ENCODE results near the gene AP2A1. TPM values are rescaled to one million over a fixed set of nuclear protein-coding genes. Genes with fewer than 3 reads are reported as not detected.

The AP2A1 gene
- total RNA-seq, 1 donor from 2014 or later = 65.5 TPM

DNA sequence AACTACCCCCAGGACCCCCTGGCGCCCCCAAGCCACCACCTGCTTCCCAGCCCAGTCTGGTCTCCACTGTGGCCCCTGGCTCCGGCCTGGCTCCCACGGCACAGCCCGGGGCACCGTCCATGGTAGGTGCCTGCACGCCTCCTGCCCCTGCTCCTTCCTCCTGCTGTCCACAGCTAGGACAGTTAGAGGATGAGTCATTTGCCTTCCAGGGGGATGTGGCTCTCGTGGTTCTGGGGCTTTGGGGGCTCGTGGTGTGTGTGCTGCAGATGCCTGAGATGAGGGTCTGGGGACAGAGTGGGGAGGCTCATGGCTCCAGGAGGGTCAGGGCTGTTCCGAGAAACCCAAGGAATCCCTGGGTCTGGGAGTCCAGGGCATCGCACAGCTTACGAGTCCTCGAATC lies 64.0 kb downstream of the AP2A1 start:
- TF ChIP-seq, protein P1, sequence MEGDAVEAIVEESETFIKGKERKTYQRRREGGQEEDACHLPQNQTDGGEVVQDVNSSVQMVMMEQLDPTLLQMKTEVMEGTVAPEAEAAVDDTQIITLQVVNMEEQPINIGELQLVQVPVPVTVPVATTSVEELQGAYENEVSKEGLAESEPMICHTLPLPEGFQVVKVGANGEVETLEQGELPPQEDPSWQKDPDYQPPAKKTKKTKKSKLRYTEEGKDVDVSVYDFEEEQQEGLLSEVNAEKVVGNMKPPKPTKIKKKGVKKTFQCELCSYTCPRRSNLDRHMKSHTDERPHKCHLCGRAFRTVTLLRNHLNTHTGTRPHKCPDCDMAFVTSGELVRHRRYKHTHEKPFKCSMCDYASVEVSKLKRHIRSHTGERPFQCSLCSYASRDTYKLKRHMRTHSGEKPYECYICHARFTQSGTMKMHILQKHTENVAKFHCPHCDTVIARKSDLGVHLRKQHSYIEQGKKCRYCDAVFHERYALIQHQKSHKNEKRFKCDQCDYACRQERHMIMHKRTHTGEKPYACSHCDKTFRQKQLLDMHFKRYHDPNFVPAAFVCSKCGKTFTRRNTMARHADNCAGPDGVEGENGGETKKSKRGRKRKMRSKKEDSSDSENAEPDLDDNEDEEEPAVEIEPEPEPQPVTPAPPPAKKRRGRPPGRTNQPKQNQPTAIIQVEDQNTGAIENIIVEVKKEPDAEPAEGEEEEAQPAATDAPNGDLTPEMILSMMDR (IDR thresholded peaks at IDR 0.05; ENCODE audit: borderline replicate concordance) = no peak
- Histone ChIP-seq H3K4me3 (no peak overlapping the region), H3K4me1 (no peaks in the 10 kb centered on the region), H3K27ac (replicated peaks) (no peak overlapping the region), H3K36me3 (peaks cover 76% of the 10 kb centered on the region), H3K9me3 (replicated peaks) (no peaks in the 10 kb centered on the region), H3K27me3 (ENCODE audit: low read depth) (no peaks in the 10 kb centered on the region)
- intact Hi-C loops (cut with micrococcal nuclease) = no loop called here
- no peak for DNase-seq

DNA sequence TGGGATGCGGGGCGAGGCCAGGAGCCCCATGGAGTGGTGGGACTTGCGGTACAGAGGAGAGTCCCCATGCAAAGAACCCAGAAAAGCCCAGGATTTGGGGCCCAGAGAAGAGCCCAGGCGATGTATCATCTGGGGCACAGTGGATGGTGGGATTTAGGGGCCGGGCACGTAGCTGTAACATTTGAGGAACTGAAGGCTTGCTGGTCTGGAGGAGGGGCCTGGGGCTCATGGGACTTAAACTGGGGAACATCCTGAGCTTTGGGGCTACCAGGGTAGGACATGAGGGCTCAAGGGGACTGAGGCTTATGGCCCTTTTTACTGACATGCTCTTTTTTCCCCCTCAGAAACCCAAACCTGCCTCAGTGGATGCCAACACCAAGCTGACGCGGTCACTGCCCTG lies 64.8 kb downstream of the AP2A1 start:
- intact Hi-C loops (cut with micrococcal nuclease) = no loop called here
- TF ChIP-seq, protein P1 (IDR thresholded peaks at IDR 0.05; ENCODE audit: borderline replicate concordance) = no peak
- H3K36me3 ChIP-seq = peaks cover 85% of the 10 kb centered on the region

DNA sequence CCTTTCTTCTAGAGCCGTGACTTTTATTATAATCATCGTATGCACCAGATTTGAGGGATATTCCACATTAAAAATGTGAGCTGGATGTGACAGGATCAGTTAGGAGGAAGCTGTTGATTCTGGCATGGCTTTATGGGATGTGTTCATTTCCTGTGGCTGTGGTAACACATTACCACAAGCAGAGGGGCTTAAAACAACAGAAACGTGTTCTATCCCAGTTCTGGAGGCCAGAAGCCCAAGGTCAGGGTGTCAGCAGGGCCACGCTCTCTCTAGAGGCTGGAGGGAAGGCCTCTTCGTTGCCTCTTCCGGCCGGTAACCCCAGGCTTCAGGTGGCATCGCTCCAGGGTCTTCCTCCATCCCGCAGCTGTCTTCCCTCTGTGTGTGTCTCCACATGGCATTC lies 65.8 kb downstream of the AP2A1 start:
- intact Hi-C loops (cut with micrococcal nuclease) = no loop called here
- H3K36me3 ChIP-seq = peaks cover 93% of the 10 kb centered on the region
- TF ChIP-seq, protein P1 (IDR thresholded peaks at IDR 0.05; ENCODE audit: borderline replicate concordance) = no peak
- H3K27me3 ChIP-seq (ENCODE audit: low read depth) = no peaks in the 10 kb centered on the region
- H3K9me3 ChIP-seq (replicated peaks) = no peaks in the 10 kb centered on the region
- no peaks in the 10 kb centered on the region for H3K4me1 ChIP-seq
- DNase-seq = no peak
- no peak overlapping the region for H3K4me3 ChIP-seq
- no peak overlapping the region for H3K27ac ChIP-seq (replicated peaks)

More for the DNA sequence above, 64.8 kb downstream of the AP2A1 start:
- no peak for DNase-seq
- no peak overlapping the region for H3K4me3 ChIP-seq
- H3K27me3 ChIP-seq (ENCODE audit: low read depth) = no peaks in the 10 kb centered on the region
- H3K9me3 ChIP-seq (replicated peaks) = no peaks in the 10 kb centered on the region
- no peak overlapping the region for H3K27ac ChIP-seq (replicated peaks)
- no peaks in the 10 kb centered on the region for H3K4me1 ChIP-seq

DNA sequence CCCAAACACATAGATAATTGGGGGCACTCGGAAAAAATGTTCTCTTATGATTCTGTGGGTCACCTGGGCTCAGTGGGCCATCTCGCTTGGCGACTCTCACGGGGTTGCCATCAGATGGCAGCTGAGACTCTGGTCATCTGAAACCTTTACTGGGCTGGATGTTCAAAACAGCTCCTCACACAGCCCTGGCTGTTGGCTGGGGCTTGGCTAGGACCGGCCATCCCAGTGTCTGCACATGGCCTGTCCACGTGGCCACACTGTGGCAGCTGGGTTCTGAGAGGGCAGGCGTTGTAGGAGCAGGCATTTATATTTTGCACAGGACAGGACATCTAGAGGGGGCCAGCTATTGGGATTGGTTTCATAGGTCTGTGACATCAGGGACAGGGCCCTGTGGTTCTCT lies 66.8 kb downstream of the AP2A1 start:
- DNase-seq = no peak
- intact Hi-C loops (cut with micrococcal nuclease) = no loop called here
- Histone ChIP-seq H3K9me3 (replicated peaks) (no peaks in the 10 kb centered on the region), H3K4me1 (no peaks in the 10 kb centered on the region), H3K4me3 (no peak overlapping the region), H3K36me3 (peaks cover 99% of the 10 kb centered on the region), H3K27me3 (ENCODE audit: low read depth) (no peaks in the 10 kb centered on the region), H3K27ac (replicated peaks) (no peak overlapping the region)
- TF ChIP-seq, protein P1 (IDR thresholded peaks at IDR 0.05; ENCODE audit: borderline replicate concordance) = no peak

DNA sequence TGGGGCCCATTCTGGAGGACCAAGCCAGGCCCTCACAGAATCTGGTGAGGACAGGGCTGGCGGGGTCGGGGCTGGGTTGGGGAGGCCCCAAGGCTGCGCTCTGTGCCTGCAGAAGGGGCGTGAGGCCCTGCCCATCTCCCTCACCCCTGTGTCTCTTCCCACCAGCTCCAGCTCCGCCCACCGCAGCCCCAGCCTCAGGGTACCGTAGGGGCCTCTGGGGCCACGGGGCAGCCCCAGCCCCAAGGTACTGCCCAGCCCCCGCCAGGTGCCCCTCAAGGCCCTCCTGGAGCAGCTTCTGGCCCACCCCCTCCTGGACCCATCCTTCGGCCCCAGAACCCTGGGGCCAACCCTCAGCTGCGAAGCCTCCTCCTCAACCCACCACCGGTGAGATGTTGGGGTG lies 68.8 kb downstream of the AP2A1 start:
- DNase-seq = no peak
- peaks cover 92% of the 10 kb centered on the region for H3K36me3 ChIP-seq
- intact Hi-C loops (cut with micrococcal nuclease) = no loop called here
- H3K4me1 ChIP-seq = peaks cover 6% of the 10 kb centered on the region
- no peaks in the 10 kb centered on the region for H3K9me3 ChIP-seq (replicated peaks)
- H3K27me3 ChIP-seq (ENCODE audit: low read depth) = no peaks in the 10 kb centered on the region
- TF ChIP-seq, protein P1 (IDR thresholded peaks at IDR 0.05; ENCODE audit: borderline replicate concordance) = no peak
- H3K4me3 ChIP-seq = no peak overlapping the region
- H3K27ac ChIP-seq (replicated peaks) = no peak overlapping the region

All from left ventricle myocardium inferior (tissue), 1 donor.